CD4-positive, alpha-beta memory T cell (primary cell): ENCODE results near the gene DNAAF8. TPM values are rescaled to one million over a fixed set of nuclear protein-coding genes. Genes with fewer than 3 reads are reported as not detected.

Experiments used
- CTCF ChIA-PET: fragments of 350-600 bp; sonication (Branson Sonifier 250); formaldehyde crosslinking; loops from one replicate; lab custom pipeline; 2021; ENCODE audit warnings: inconsistent platforms; ENCODE audit not compliant: partially characterized antibody; lab: Charles Lee
- POLR2A ChIA-PET: fragments of 350-600 bp; sonication (Branson Sonifier 250); formaldehyde crosslinking; loops from one replicate; lab custom pipeline; 2021; ENCODE audit not compliant: partially characterized antibody; lab: Charles Lee
- DNase-seq, 5 donors: peaks; one replicate each; pipeline versions ENCODE4 v3.0.0 to v3.0.0-alpha.2; 2020 to 2022; ENCODE audit warnings: mixed read lengths in 1 of 5
- H3K27ac ChIP-seq: one replicate; pipeline ENCODE4 v1.7.0; 2013; ENCODE audit warnings: low read depth, low read length
- H3K27me3 ChIP-seq: 2 replicates; pipeline ENCODE4 v1.7.0; 2013; ENCODE audit warnings: mild to moderate bottlenecking, low read length, moderate library complexity; ENCODE audit not compliant: insufficient read depth
- H3K36me3 ChIP-seq: 2 replicates; pipeline ENCODE4 v1.7.0; 2013; ENCODE audit warnings: mild to moderate bottlenecking, low read length, moderate library complexity; ENCODE audit not compliant: insufficient read depth
- H3K4me1 ChIP-seq: 2 replicates; pipeline ENCODE4 v1.7.0; 2013; ENCODE audit warnings: mild to moderate bottlenecking, low read length, moderate library complexity; ENCODE audit not compliant: insufficient read depth
- H3K4me3 ChIP-seq, 2 donors: one replicate each; pipeline ENCODE4 v1.7.0; 2013; ENCODE audit warnings: low read length in 2 of 2, mild to moderate bottlenecking in 1 of 2
- H3K9me3 ChIP-seq, 2 donors: one replicate each; pipeline ENCODE4 v1.7.0; 2013; ENCODE audit warnings: low read length in 2 of 2, control low read depth in 1 of 2; ENCODE audit not compliant: control insufficient read depth in 1 of 2
- H3K27ac Mint-ChIP-seq, 7 donors: one replicate each; pipeline ENCODE4 v1.8.0; 2020 to 2021; ENCODE audit warnings: mixed read lengths in 7 of 7, mild to moderate bottlenecking in 6 of 7, inconsistent platforms in 3 of 7, moderate library complexity in 3 of 7
- H3K27me3 Mint-ChIP-seq, 2 donors: one replicate each; pipeline ENCODE4 v1.8.0; 2020 to 2021; ENCODE audit warnings: mixed read lengths in 2 of 2
- H3K36me3 Mint-ChIP-seq, 2 donors: one replicate each; pipeline ENCODE4 v1.8.0; 2020 to 2021; ENCODE audit warnings: mixed read lengths in 2 of 2, inconsistent platforms in 1 of 2, mild to moderate bottlenecking in 1 of 2
- H3K4me1 Mint-ChIP-seq, 4 donors: one replicate each; pipeline ENCODE4 v1.8.0; 2020 to 2021; ENCODE audit warnings: mixed read lengths in 4 of 4, mild to moderate bottlenecking in 1 of 4
- H3K4me3 Mint-ChIP-seq, 8 donors: one replicate each; pipeline ENCODE4 v1.8.0; 2020 to 2021; ENCODE audit warnings: mixed read lengths in 8 of 8, mild to moderate bottlenecking in 7 of 8, moderate library complexity in 6 of 8, inconsistent platforms in 3 of 8
- H3K9me3 Mint-ChIP-seq, 8 donors: one replicate each; pipeline ENCODE4 v1.8.0; 2020 to 2021; ENCODE audit warnings: mixed read lengths in 8 of 8, mild to moderate bottlenecking in 5 of 8, inconsistent platforms in 3 of 8, moderate library complexity in 1 of 8
- intact Hi-C: fragments of 100-400 bp; cut with micrococcal nuclease; formaldehyde crosslinking; loops from one replicate; pipeline ENCODE4 v1.15.1; 2023
- polyA plus RNA-seq, 2 donors: library from polyadenylated mRNA; unstranded; fragments of 300-500 nt; fragmentation: Illumina TruSeq; gene quantifications; one replicate each; pipeline ENCODE4 v1.2.3, GENCODE V29; 2021
- total RNA-seq, 2 experiments: library from RNA; stranded (reverse); gene quantifications; one replicate each; pipeline ENCODE4 v1.2.3, GENCODE V29; 2021

Gene DNAAF8
- total and polyA plus RNA-seq, 4 experiments from 2014 or later, result 0.11 to 0.64 (median 0.12) TPM; not detected in 1

GRCh38 chr16:4687946-4688673 is 46.2 kb upstream of the DNAAF8 start:
- no peaks in the 10 kb centered on the region for H3K9me3 ChIP-seq

GRCh38 chr16:4688674-4689045 is 45.7 kb upstream of the DNAAF8 start:
- no peak for DNase-seq
- peaks cover 10% of the 10 kb centered on the region for H3K4me1 ChIP-seq
- intact Hi-C loops, result no loop called here
- ChIA-PET POLR2A (no interaction called here), CTCF (no interaction called here)
- H3K27me3 ChIP-seq, result no peaks in the 10 kb centered on the region
- no peak overlapping the region for H3K4me3 ChIP-seq
- no peaks in the 10 kb centered on the region for H3K9me3 ChIP-seq
- no peak overlapping the region for H3K4me3 Mint-ChIP-seq
- no peak overlapping the region for H3K27ac Mint-ChIP-seq
- H3K27me3 Mint-ChIP-seq, result no peaks in the 10 kb centered on the region
- peaks cover 2 to 16% of the 10 kb centered on the region in 2 donors for H3K36me3 Mint-ChIP-seq
- H3K4me1 Mint-ChIP-seq, result peaks cover 2 to 11% (median 7%) of the 10 kb centered on the region in 4 donors
- H3K36me3 ChIP-seq, result peaks cover 9% of the 10 kb centered on the region
- no peak overlapping the region for H3K27ac ChIP-seq
- peaks cover 0 to 1% (median 0%) of the 10 kb centered on the region in 8 donors for H3K9me3 Mint-ChIP-seq

More at GRCh38 chr16:4687946-4688673, 46.2 kb upstream of the DNAAF8 start:
- Histone ChIP-seq H3K27ac (no peak overlapping the region), H3K4me3 (no peak overlapping the region), H3K27me3 (no peaks in the 10 kb centered on the region), H3K36me3 (peaks cover 13% of the 10 kb centered on the region), H3K4me1 (peaks cover 10% of the 10 kb centered on the region)
- intact Hi-C loops, result no loop called here
- Mint-ChIP-seq H3K9me3 (peaks cover 0 to 1% (median 0%) of the 10 kb centered on the region in 8 donors), H3K4me1 (peaks cover 2 to 8% (median 7%) of the 10 kb centered on the region in 4 donors), H3K36me3 (peaks cover 2 to 13% of the 10 kb centered on the region in 2 donors), H3K27me3 (no peaks in the 10 kb centered on the region), H3K4me3 (no peak overlapping the region), H3K27ac (no peak overlapping the region)
- CTCF ChIA-PET, result no interaction called here
- POLR2A ChIA-PET, result no interaction called here
- no peak for DNase-seq

- H3K27me3 ChIP-seq, result no peaks in the 10 kb centered on the region
- no peak for DNase-seq
- H3K4me3 ChIP-seq, result no peak overlapping the region
- ChIA-PET POLR2A (no interaction called here), CTCF (no interaction called here)
- H3K4me1 ChIP-seq, result peaks cover 10% of the 10 kb centered on the region
- no peaks in the 10 kb centered on the region for H3K27me3 Mint-ChIP-seq
- intact Hi-C loops, result no loop called here
- H3K9me3 ChIP-seq, result no peaks in the 10 kb centered on the region
- H3K9me3 Mint-ChIP-seq, result peaks cover 0 to 1% (median 0%) of the 10 kb centered on the region in 8 donors
- H3K36me3 ChIP-seq, result peaks cover 5% of the 10 kb centered on the region
- H3K27ac Mint-ChIP-seq, result no peak overlapping the region
- H3K4me1 Mint-ChIP-seq, result peaks cover 2 to 11% (median 7%) of the 10 kb centered on the region in 4 donors
- no peak overlapping the region for H3K27ac ChIP-seq
- peaks cover 2 to 17% of the 10 kb centered on the region in 2 donors for H3K36me3 Mint-ChIP-seq
- no peak overlapping the region for H3K4me3 Mint-ChIP-seq
Observed at GRCh38 chr16:4689091-4689671, 45.2 kb upstream of the DNAAF8 start.

- Histone ChIP-seq H3K4me1 (peaks cover 17% of the 10 kb centered on the region), H3K9me3 (no peaks in the 10 kb centered on the region), H3K36me3 (peaks cover under 1% of the 10 kb centered on the region), H3K4me3 (no peak overlapping the region), H3K27ac (no peak overlapping the region), H3K27me3 (no peaks in the 10 kb centered on the region)
- POLR2A ChIA-PET, result interaction anchor here (6.1 kb wide), 1 partner anchor 14 kb away, joined by 33 read pairs; no protein-coding TSS in a partner anchor
- no peaks in the 10 kb centered on the region for H3K27me3 Mint-ChIP-seq
- peak overlapping the region in 2 of 7 donors; percentile 43 to 68 for H3K27ac Mint-ChIP-seq
- H3K4me3 Mint-ChIP-seq, result no peak overlapping the region
- H3K36me3 Mint-ChIP-seq, result peaks cover 2 to 13% of the 10 kb centered on the region in 2 donors
- intact Hi-C loops, result no loop called here
- CTCF ChIA-PET, result no interaction called here
- no peak for DNase-seq
- peaks cover 2 to 15% (median 9%) of the 10 kb centered on the region in 4 donors for H3K4me1 Mint-ChIP-seq
- H3K9me3 Mint-ChIP-seq, result peaks cover 0 to 1% (median 0%) of the 10 kb centered on the region in 8 donors
Observed at GRCh38 chr16:4689864-4690704, 44.3 kb upstream of the DNAAF8 start.

GRCh38 chr16:4690946-4691665 is 43.2 kb upstream of the DNAAF8 start:
- H3K4me3 Mint-ChIP-seq, result peak overlapping the region in 6 of 8 donors; percentile 25 to 75 (median 52)
- H3K4me1 ChIP-seq, result peaks cover 21% of the 10 kb centered on the region
- H3K27ac Mint-ChIP-seq, result peak overlapping the region in 4 of 7 donors; percentile 16 to 74 (median 36)
- H3K4me1 Mint-ChIP-seq, result peaks cover 2 to 22% (median 9%) of the 10 kb centered on the region in 4 donors
- H3K36me3 ChIP-seq, result peaks cover 11% of the 10 kb centered on the region
- no peak overlapping the region for H3K4me3 ChIP-seq
- ChIA-PET POLR2A (interaction anchor here (1.2 to 6.1 kb wide), 2 partner anchors 15 to 44 kb away, joined by 4 to 33 read pairs; partner anchors contain the start of gene DNAAF8), CTCF (interaction anchor here (1.0 to 2.0 kb wide), 2 partner anchors 41 to 265 kb away, joined by 4 read pairs; no protein-coding TSS in a partner anchor)
- no peaks in the 10 kb centered on the region for H3K9me3 ChIP-seq
- peaks cover 2 to 12% of the 10 kb centered on the region in 2 donors for H3K36me3 Mint-ChIP-seq
- H3K27me3 ChIP-seq, result no peaks in the 10 kb centered on the region
- no peak overlapping the region for H3K27ac ChIP-seq
- no peak for DNase-seq
- H3K27me3 Mint-ChIP-seq, result no peaks in the 10 kb centered on the region
- peaks cover 0 to 1% (median 0%) of the 10 kb centered on the region in 8 donors for H3K9me3 Mint-ChIP-seq
- intact Hi-C loops, result no loop called here

GRCh38 chr16:4691666-4692412 is 42.5 kb upstream of the DNAAF8 start:
- POLR2A ChIA-PET, result interaction anchor here (0.6 to 6.1 kb wide), 8 partner anchors 15 to 980 kb away, joined by 4 to 40 read pairs (median 10); partner anchors contain the start of genes ANKS3, DNAAF8 and MGRN1
- Histone ChIP-seq H3K27ac (peak overlapping the region; percentile 81), H3K27me3 (no peaks in the 10 kb centered on the region), H3K9me3 (no peaks in the 10 kb centered on the region), H3K36me3 (peaks cover 16% of the 10 kb centered on the region), H3K4me1 (peaks cover 21% of the 10 kb centered on the region), H3K4me3 (no peak overlapping the region)
- H3K27ac Mint-ChIP-seq, result peak overlapping the region in 2 of 7 donors; percentile 74 to 84
- peaks cover 2 to 22% (median 9%) of the 10 kb centered on the region in 4 donors for H3K4me1 Mint-ChIP-seq
- H3K36me3 Mint-ChIP-seq, result peaks cover 2 to 16% of the 10 kb centered on the region in 2 donors
- CTCF ChIA-PET, result interaction anchor here (1.0 to 2.0 kb wide), 3 partner anchors 42 to 264 kb away, joined by 4 read pairs; no protein-coding TSS in a partner anchor
- DNase-seq, result no peak
- peak overlapping the region in 6 of 8 donors; percentile 25 to 88 (median 68) for H3K4me3 Mint-ChIP-seq
- intact Hi-C loops, result loop anchor here (2.0 kb wide), 2 partner anchors 15 to 67 kb away; partner anchors contain the start of gene MGRN1
- H3K27me3 Mint-ChIP-seq, result no peaks in the 10 kb centered on the region
- peaks cover 0 to 1% (median 0%) of the 10 kb centered on the region in 8 donors for H3K9me3 Mint-ChIP-seq
